ENCODE results near the gene ACOT8.

Gene ACOT8

GRCh38 chr20:45872626-45873025 lies 15.4 kb upstream of the ACOT8 start:
- DNase-seq (ENCODE audit: low read depth in 1 of 2, low spot score in 1 of 2): no peak
- TF ChIP-seq CTCF (IDR thresholded peaks at IDR 0.05; ENCODE audit: insufficient read depth, low read length) (no peak), REST (IDR thresholded peaks at IDR 0.05; ENCODE audit: insufficient replicate concordance, low read depth) (no peak), POLR2AphosphoS5 (IDR thresholded peaks at IDR 0.05; ENCODE audit: low read depth) (no peak), GABPA (IDR thresholded peaks at IDR 0.05; ENCODE audit: low read depth) (no peak), SPI1 (IDR thresholded peaks at IDR 0.05; ENCODE audit: borderline replicate concordance, low read depth) (no peak)

GRCh38 chr20:45867819-45868176 lies 10.6 kb upstream of the ACOT8 start:
- Histone ChIP-seq H3K4me3 (replicated peaks; ENCODE audit: insufficient read depth, low read length) (no peak overlapping the region), H3K27me3 (ENCODE audit: insufficient read depth, poor library complexity, severe bottlenecking) (no peaks in the 10 kb centered on the region), H3K27ac (replicated peaks) (no peak overlapping the region)
- TF ChIP-seq GABPA (IDR thresholded peaks at IDR 0.05; ENCODE audit: low read depth): no peak
- TF ChIP-seq REST (IDR thresholded peaks at IDR 0.05; ENCODE audit: insufficient replicate concordance, low read depth): no peak
- TF ChIP-seq SPI1 (IDR thresholded peaks at IDR 0.05; ENCODE audit: borderline replicate concordance, low read depth): no peak
- TF ChIP-seq POLR2AphosphoS5 (IDR thresholded peaks at IDR 0.05; ENCODE audit: low read depth): no peak
- TF ChIP-seq CTCF (IDR thresholded peaks at IDR 0.05; ENCODE audit: insufficient read depth, low read length): no peak
- no peak for DNase-seq (ENCODE audit: low read depth in 1 of 2, low spot score in 1 of 2)

More at GRCh38 chr20:45872626-45873025, 15.4 kb upstream of the ACOT8 start:
- no peak overlapping the region for H3K27ac ChIP-seq (replicated peaks)
- no peak overlapping the region for H3K4me3 ChIP-seq (replicated peaks; ENCODE audit: insufficient read depth, low read length)
- H3K27me3 ChIP-seq (ENCODE audit: insufficient read depth, poor library complexity, severe bottlenecking): no peaks in the 10 kb centered on the region

- no peak for DNase-seq (ENCODE audit: low read depth in 1 of 2, low spot score in 1 of 2)
- H3K27ac ChIP-seq (replicated peaks): no peak overlapping the region
- H3K27me3 ChIP-seq (ENCODE audit: insufficient read depth, poor library complexity, severe bottlenecking): no peaks in the 10 kb centered on the region
- TF ChIP-seq REST (IDR thresholded peaks at IDR 0.05; ENCODE audit: insufficient replicate concordance, low read depth) (no peak), POLR2AphosphoS5 (IDR thresholded peaks at IDR 0.05; ENCODE audit: low read depth) (no peak), GABPA (IDR thresholded peaks at IDR 0.05; ENCODE audit: low read depth) (no peak), CTCF (IDR thresholded peaks at IDR 0.05; ENCODE audit: insufficient read depth, low read length) (no peak), SPI1 (IDR thresholded peaks at IDR 0.05; ENCODE audit: borderline replicate concordance, low read depth) (no peak)
- H3K4me3 ChIP-seq (replicated peaks; ENCODE audit: insufficient read depth, low read length): no peak overlapping the region
Observed at GRCh38 chr20:45867136-45867818, 10.1 kb upstream of the ACOT8 start.

Data from HL-60 (cell line).